ENCODE data around the gene POPDC3. TPM values are rescaled to one million over a fixed set of nuclear protein-coding genes. Genes with fewer than 3 reads are reported as not detected.

The POPDC3 gene
- total and polyA plus RNA-seq, 10 of the 15 experiments (the other 5 are each of a cell fraction or from before 2014, with no cell fraction given) = 1.6 TPM; not detected in 9

GRCh38 chr6:105181981-105182515, 2.2 kb upstream of the POPDC3 start:
- FAIRE-seq = no peak
- no peaks in the 10 kb centered on the region for H3K4me1 ChIP-seq (ENCODE audit: control insufficient read depth, insufficient read depth, low read length)
- CTCF ChIA-PET = interaction anchor here (0.7 kb wide), 1 partner anchor 85 kb away, joined by 3 read pairs; no protein-coding TSS in a partner anchor
- no peak overlapping the region for H3K27ac ChIP-seq (ENCODE audit: control insufficient read depth, insufficient read depth)
- POLR2A ChIA-PET = no interaction called here
- ATAC-seq = no peak
- TF ChIP-seq CHD4 (IDR thresholded peaks at IDR 0.05) (no peak), ZNF274 (IDR thresholded peaks at IDR 0.05; ENCODE audit: insufficient read depth, insufficient read length) (no peak), ZNF622 (IDR thresholded peaks at IDR 0.05) (no peak), RAD51 (IDR thresholded peaks at IDR 0.05) (no peak), JUND (IDR thresholded peaks at IDR 0.05; ENCODE audit: low read depth, low read length) (no peak), ZSCAN29 (IDR thresholded peaks at IDR 0.05) (no peak), YY1 (IDR thresholded peaks at IDR 0.05; ENCODE audit: low read depth, low read length) (no peak), SREBF2 (IDR thresholded peaks at IDR 0.05; ENCODE audit: low read length) (no peak), NFYB (IDR thresholded peaks at IDR 0.05; ENCODE audit: insufficient read depth, low read depth, low read length) (no peak), ZNF207 (IDR thresholded peaks at IDR 0.05; ENCODE audit: borderline replicate concordance) (no peak), ZNF24 (IDR thresholded peaks at IDR 0.05) (no peak), KAT2A (conservative IDR thresholded peaks at IDR 0.05; ENCODE audit: control insufficient read depth, low read depth, low read length) (no peak), ATF2 (IDR thresholded peaks at IDR 0.05; ENCODE audit: low read length) (no peak), IRF5 (IDR thresholded peaks at IDR 0.05; ENCODE audit: borderline replicate concordance) (no peak), ZBTB33 (IDR thresholded peaks at IDR 0.05) (no peak), SIN3A (IDR thresholded peaks at IDR 0.05; ENCODE audit: low read depth, low read length) (no peak), SMC3 (IDR thresholded peaks at IDR 0.05; ENCODE audit: borderline replicate concordance, low read length) (no peak), DPF2 (IDR thresholded peaks at IDR 0.05) (no peak)
- TF ChIP-seq, protein P1, sequence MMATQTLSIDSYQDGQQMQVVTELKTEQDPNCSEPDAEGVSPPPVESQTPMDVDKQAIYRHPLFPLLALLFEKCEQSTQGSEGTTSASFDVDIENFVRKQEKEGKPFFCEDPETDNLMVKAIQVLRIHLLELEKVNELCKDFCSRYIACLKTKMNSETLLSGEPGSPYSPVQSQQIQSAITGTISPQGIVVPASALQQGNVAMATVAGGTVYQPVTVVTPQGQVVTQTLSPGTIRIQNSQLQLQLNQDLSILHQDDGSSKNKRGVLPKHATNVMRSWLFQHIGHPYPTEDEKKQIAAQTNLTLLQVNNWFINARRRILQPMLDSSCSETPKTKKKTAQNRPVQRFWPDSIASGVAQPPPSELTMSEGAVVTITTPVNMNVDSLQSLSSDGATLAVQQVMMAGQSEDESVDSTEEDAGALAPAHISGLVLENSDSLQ (IDR thresholded peaks at IDR 0.05) = no peak
- no peaks in the 10 kb centered on the region for H3K9me3 ChIP-seq (replicated peaks; ENCODE audit: control insufficient read depth, insufficient read depth, low read length)
- H3K79me2 ChIP-seq (ENCODE audit: control insufficient read depth, insufficient read depth, low read length) = no peaks in the 10 kb centered on the region
- no peak overlapping the region for H3K9ac ChIP-seq (ENCODE audit: control insufficient read depth, insufficient read depth, low read length)
- peaks cover 5 to 11% of the 10 kb centered on the region in 2 experiments for H3K27me3 ChIP-seq (replicated peaks in 1 of 2; ENCODE audit: control insufficient read depth in 2 of 2, insufficient read depth in 2 of 2, low read length in 1 of 2)
- SMC1A ChIA-PET (ENCODE audit: uncharacterized antibody, unreplicated experiment) = interaction anchor here (0.7 kb wide), 1 partner anchor 19 kb away, joined by 3 read pairs; no protein-coding TSS in a partner anchor
- intact Hi-C loops (cut with micrococcal nuclease; ENCODE audit: unreplicated experiment) = no loop called here
- H3K4me3 ChIP-seq = no peak overlapping the region
- H4K20me1 ChIP-seq (ENCODE audit: control insufficient read depth, insufficient read depth) = no peaks in the 10 kb centered on the region
- no peak overlapping the region for H2AFZ ChIP-seq (ENCODE audit: control insufficient read depth, low read depth, low read length)
- no peak overlapping the region for H3K4me2 ChIP-seq (ENCODE audit: control insufficient read depth, insufficient read depth)
- in situ Hi-C loops (cut with MboI) = no loop called here
- DNase-seq (ENCODE audit: low read depth, low spot score) = no peak
- BruUV-seq (replicated peaks) = no TSS peak
- 54% methylated on average over 4 of the region's 4 CpGs for WGBS (ENCODE audit: insufficient coverage, insufficient replicate concordance, low lambda C conversion rate, missing lambda C conversion rate)
- RAD21 ChIA-PET (ENCODE audit: unreplicated experiment) = no interaction called here
- no peaks in the 10 kb centered on the region for H3K36me3 ChIP-seq (ENCODE audit: control insufficient read depth in 2 of 2, insufficient read depth in 2 of 2, low read length in 1 of 2)

Data from GM12878 (cell line).